ENCODE data around the gene APBB2.

GRCh38 chr4:40933272-40934053, 280.9 kb downstream of the APBB2 start:
- TF ChIP-seq CTCF (IDR thresholded peaks at IDR 0.05) (no peak), EZH2 (IDR thresholded peaks at IDR 0.05; ENCODE audit: borderline replicate concordance, insufficient read depth, low read depth, low read length, poor library complexity, severe bottlenecking) (no peak)
